KBM-7 (cell line): ENCODE data around the gene CHRM2.

ENCODE experiments used
- DNase-seq: peaks from one replicate; pipeline ENCODE4 v3.0.0-alpha.2; 2015
- in situ Hi-C: fragments of 300-500 bp; cut with MboI; formaldehyde crosslinking; loops from 2 replicates; pipeline ENCODE4 v1.14.3; 2020; ENCODE audit warnings: low sequenced_read_pairs, low pct_unique_long_range_greater_than_20kb, mixed read lengths

Gene CHRM2

GRCh38 chr7:136947347-136947746 is 78.9 kb downstream of the CHRM2 start:
- no peak for DNase-seq
- in situ Hi-C loops: no loop called here

- in situ Hi-C loops: no loop called here
Observed at GRCh38 chr7:136950331-136950730, 81.9 kb downstream of the CHRM2 start.

GRCh38 chr7:136953386-136953785 is 84.9 kb downstream of the CHRM2 start:
- DNase-seq: no peak

More at GRCh38 chr7:136950331-136950730, 81.9 kb downstream of the CHRM2 start:
- no peak for DNase-seq

GRCh38 chr7:136956232-136956631 is 87.8 kb downstream of the CHRM2 start:
- DNase-seq: peak; percentile 7
- in situ Hi-C loops: no loop called here

More at GRCh38 chr7:136953386-136953785, 84.9 kb downstream of the CHRM2 start:
- in situ Hi-C loops: no loop called here

GRCh38 chr7:136956671-136957070 is 88.2 kb downstream of the CHRM2 start:
- no peak for DNase-seq
- in situ Hi-C loops: no loop called here

- in situ Hi-C loops: no loop called here
Observed at GRCh38 chr7:136957391-136957790, 88.9 kb downstream of the CHRM2 start.

GRCh38 chr7:136958016-136958415 is 89.6 kb downstream of the CHRM2 start:
- DNase-seq: no peak
- in situ Hi-C loops: no loop called here

More at GRCh38 chr7:136957391-136957790, 88.9 kb downstream of the CHRM2 start:
- DNase-seq: no peak

- no peak for DNase-seq
- in situ Hi-C loops: no loop called here
Observed at GRCh38 chr7:136964347-136964746, 95.9 kb downstream of the CHRM2 start.

- no peak for DNase-seq
- in situ Hi-C loops: no loop called here
Observed at GRCh38 chr7:136966825-136967224, 98.4 kb downstream of the CHRM2 start.

- in situ Hi-C loops: no loop called here
- no peak for DNase-seq
Observed at GRCh38 chr7:136969761-136970160, 101.3 kb downstream of the CHRM2 start.

GRCh38 chr7:136971776-136972175 is 103.3 kb downstream of the CHRM2 start:
- in situ Hi-C loops: no loop called here

GRCh38 chr7:136976504-136977251 is 108.2 kb downstream of the CHRM2 start:
- in situ Hi-C loops: no loop called here
- no peak for DNase-seq

More at GRCh38 chr7:136971776-136972175, 103.3 kb downstream of the CHRM2 start:
- DNase-seq: no peak

- DNase-seq: no peak
- in situ Hi-C loops: no loop called here
Observed at GRCh38 chr7:136993377-136993776, 124.9 kb downstream of the CHRM2 start.

GRCh38 chr7:136997735-136998134 is 129.3 kb downstream of the CHRM2 start:
- DNase-seq: no peak
- in situ Hi-C loops: no loop called here

- in situ Hi-C loops: no loop called here
Observed at GRCh38 chr7:136998495-136998894, 130.0 kb downstream of the CHRM2 start.

GRCh38 chr7:137000621-137001020 is 132.2 kb downstream of the CHRM2 start:
- no peak for DNase-seq
- in situ Hi-C loops: no loop called here

More at GRCh38 chr7:136998495-136998894, 130.0 kb downstream of the CHRM2 start:
- no peak for DNase-seq

GRCh38 chr7:137001041-137001440 is 132.6 kb downstream of the CHRM2 start:
- in situ Hi-C loops: no loop called here
- no peak for DNase-seq

GRCh38 chr7:137001478-137001877 is 133.0 kb downstream of the CHRM2 start:
- in situ Hi-C loops: no loop called here
- no peak for DNase-seq

GRCh38 chr7:137003086-137003485 is 134.6 kb downstream of the CHRM2 start:
- in situ Hi-C loops: no loop called here
- DNase-seq: no peak

GRCh38 chr7:137003566-137003965 is 135.1 kb downstream of the CHRM2 start:
- in situ Hi-C loops: no loop called here
- DNase-seq: peak; percentile 84

GRCh38 chr7:137005873-137006272 is 137.4 kb downstream of the CHRM2 start:
- DNase-seq: no peak
- in situ Hi-C loops: no loop called here
